GM10248 (cell line): ENCODE measurements around the gene ZBTB40.

Experiments
- CTCF ChIA-PET: fragments of 300-600 bp; sonication (Branson Sonifier 250); formaldehyde crosslinking; extraction: SDS; loops from one replicate; lab custom pipeline; 2021; ENCODE audit warnings: antibody characterized with exemption; lab: Yijun Ruan, JAX
- POLR2A ChIA-PET: fragments of 350-650 bp; sonication (Branson Sonifier 250); formaldehyde crosslinking; extraction: SDS; loops from one replicate; lab custom pipeline; 2020; ENCODE audit warnings: antibody characterized with exemption; lab: Yijun Ruan, JAX
- DNase-seq: peaks from one replicate; pipeline ENCODE4 v3.0.0; 2012; ENCODE audit errors: extremely low spot score
- TF ChIP-seq, protein P1 (sequence below): IDR thresholded peaks from 2 replicates; pipeline ENCODE4 v1.5.1; 2012; ENCODE audit warnings: mild to moderate bottlenecking, low read depth; ENCODE audit errors: extremely low read depth, missing control alignments, control extremely low read depth

ZBTB40 gene

DNA sequence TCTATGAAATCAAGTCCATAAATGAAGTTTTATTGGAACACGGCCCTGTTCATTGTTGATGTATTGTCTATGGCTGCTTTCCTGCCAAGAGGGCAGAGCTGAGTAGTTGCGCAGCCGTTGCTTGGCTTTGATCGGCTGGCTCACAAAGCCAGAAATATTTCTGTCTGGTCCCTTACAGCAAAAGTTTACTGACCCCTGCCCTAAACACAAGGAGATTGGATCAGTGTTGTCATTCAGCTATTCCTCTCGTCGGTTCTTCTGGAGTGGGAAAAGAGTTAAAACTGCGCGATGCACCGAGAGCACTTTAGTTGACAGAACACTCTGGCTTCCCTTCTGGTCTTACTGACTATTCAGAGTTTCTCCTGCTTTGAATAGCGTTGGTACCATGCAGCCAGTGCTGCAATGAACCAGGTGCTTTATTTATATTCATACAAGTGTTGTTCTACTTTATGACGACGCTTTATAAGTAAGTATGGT is 868 bp downstream of the ZBTB40 start:
- TF ChIP-seq, protein P1, sequence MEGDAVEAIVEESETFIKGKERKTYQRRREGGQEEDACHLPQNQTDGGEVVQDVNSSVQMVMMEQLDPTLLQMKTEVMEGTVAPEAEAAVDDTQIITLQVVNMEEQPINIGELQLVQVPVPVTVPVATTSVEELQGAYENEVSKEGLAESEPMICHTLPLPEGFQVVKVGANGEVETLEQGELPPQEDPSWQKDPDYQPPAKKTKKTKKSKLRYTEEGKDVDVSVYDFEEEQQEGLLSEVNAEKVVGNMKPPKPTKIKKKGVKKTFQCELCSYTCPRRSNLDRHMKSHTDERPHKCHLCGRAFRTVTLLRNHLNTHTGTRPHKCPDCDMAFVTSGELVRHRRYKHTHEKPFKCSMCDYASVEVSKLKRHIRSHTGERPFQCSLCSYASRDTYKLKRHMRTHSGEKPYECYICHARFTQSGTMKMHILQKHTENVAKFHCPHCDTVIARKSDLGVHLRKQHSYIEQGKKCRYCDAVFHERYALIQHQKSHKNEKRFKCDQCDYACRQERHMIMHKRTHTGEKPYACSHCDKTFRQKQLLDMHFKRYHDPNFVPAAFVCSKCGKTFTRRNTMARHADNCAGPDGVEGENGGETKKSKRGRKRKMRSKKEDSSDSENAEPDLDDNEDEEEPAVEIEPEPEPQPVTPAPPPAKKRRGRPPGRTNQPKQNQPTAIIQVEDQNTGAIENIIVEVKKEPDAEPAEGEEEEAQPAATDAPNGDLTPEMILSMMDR: no peak
- no peak for DNase-seq
- ChIA-PET POLR2A (no interaction called here), CTCF (interaction anchor here (0.8 to 1.0 kb wide), 3 partner anchors 9 to 22 kb away, joined by 3 to 6 read pairs (median 3); no protein-coding TSS in a partner anchor)

GRCh38 chr1:22453181-22453580 is 1.5 kb downstream of the ZBTB40 start:
- ChIA-PET CTCF (interaction anchor here (0.6 to 1.0 kb wide), 3 partner anchors 8 to 51 kb away, joined by 3 to 6 read pairs (median 3); no protein-coding TSS in a partner anchor), POLR2A (no interaction called here)
- TF ChIP-seq, protein P1: no peak
- DNase-seq: no peak

DNA sequence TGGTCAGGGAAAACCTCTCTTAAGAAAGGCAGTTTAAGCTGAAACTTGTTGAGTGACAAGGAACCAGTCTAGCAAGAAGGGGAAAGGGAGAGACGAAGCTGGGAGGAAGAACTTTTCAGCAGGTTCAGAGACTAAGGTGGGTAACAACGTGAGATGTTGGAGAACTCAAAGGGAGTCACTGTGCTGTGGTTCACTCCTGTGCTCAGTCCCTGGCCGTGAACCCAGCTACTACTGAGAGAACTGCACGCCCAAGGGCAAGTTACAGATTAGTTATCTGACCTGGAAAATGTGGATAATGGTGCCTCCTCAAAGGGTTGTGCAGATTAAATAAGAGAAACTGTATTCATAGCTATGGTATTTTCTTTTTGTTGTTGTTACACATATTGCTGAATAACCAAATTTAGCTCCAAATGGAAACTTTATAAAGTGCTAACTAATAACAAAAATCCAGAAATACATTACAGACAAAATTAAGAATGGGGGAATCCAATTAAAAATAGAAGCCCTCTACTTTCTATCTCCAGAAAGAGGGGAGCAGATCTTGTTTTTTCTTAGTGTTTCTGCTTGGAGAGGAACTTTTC is 2.9 kb downstream of the ZBTB40 start:
- TF ChIP-seq, protein P1: no peak
- CTCF ChIA-PET: interaction anchor here (0.7 kb wide), 1 partner anchor 13 kb away, joined by 3 read pairs; no protein-coding TSS in a partner anchor
- POLR2A ChIA-PET: no interaction called here
- DNase-seq: no peak

GRCh38 chr1:22457345-22457744 is 5.7 kb downstream of the ZBTB40 start:
- TF ChIP-seq, protein P1: no peak
- ChIA-PET CTCF (no interaction called here), POLR2A (no interaction called here)
- DNase-seq: no peak

DNA sequence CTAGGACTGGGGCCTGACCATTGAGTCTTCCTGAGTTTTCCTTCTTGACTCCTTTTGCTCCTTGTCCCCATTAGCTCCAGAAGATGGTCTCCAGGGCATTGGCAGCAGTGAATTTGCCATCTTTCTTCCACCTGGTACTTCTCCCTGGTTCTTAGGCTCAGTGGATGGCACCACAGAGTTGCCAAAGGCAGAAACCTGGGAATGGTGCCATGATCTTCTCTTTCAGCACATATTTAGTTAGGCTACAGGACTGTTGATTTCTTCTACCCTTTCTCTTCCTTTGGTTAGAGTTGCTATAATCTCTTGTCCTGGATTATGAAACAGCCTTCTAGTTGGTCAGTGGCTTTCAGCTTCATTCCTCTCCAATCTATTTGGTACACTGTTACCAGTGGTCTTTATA is 6.2 kb downstream of the ZBTB40 start:
- CTCF ChIA-PET: no interaction called here
- DNase-seq: no peak
- TF ChIP-seq, protein P1: no peak
- POLR2A ChIA-PET: no interaction called here

DNA sequence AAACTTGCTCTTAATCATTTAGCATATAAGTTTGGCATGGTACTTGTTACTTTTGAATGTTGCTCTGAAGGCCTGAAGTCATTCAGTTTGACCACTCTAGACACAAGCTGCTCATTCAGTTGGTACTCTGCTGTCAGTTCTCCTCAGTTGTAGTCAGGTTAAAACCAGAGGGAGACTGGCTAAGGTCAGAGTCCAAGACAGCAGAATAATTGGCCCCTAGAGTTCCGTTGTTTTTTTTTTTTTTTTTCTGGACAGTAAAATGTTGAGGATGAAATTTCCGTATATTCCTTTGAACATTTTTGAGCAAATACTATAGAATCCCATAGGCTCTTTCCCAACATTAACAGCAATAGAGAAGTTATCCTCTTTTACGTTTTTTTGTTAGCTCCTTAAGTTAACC is 9.4 kb downstream of the ZBTB40 start:
- CTCF ChIA-PET: interaction anchor here (1.0 to 1.2 kb wide), 2 partner anchors 8 to 17 kb away, joined by 3 to 4 read pairs; no protein-coding TSS in a partner anchor
- no peak for DNase-seq
- TF ChIP-seq, protein P1: no peak
- POLR2A ChIA-PET: no interaction called here
